Measurements from ENCODE around the gene CTDP1.
"Not testable (repeated sequence)": the region's sequence is repeated elsewhere in the genome, so short reads cannot be mapped to it uniquely, and the experiment has no call there.

The CTDP1 gene

DNA sequence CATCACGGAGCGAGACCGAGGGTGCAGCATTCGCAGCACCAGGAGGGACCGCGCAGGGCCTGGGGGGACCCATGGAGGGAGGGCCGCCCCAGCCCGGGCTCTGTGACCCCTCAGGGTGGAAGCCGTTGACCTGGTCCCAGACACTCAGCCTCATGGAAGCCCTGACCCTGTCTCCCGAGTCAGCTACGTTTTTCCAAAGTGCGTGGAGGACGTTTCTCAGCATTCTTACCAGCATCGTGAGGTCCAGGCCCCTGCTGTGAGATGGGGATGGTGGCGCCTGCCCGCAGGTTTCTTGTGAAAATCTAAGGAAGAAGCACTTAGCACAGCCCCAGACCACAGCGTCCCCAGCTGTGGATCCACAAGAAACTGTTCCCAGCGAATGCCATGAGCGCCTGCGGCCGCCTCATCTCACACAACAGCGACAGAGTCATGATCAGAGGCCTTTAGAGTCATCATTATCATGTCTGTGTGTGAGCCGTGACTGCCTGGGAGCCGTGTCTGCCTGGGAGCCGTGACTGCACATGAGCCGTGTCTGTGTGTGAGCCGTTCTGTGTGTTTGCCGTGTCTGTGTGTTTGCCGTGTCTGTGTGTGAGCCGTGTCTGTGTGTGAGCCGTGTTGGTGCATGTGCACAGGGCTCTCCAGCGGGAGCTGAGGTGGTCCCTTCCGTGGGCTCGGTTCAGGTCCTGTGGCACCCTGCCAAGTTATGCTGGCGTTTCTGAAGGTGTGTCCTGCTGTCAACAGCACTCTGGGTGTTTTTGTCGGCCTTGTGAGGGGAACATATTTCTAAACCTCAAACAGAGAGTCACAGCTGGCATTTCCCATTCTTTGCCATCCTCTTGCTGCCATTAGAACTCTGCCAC, 68.9 kb downstream of the CTDP1 start:
- no peak for DNase-seq (ENCODE audit: low spot score)
- in situ Hi-C loops (cut with MboI; ENCODE audit: low pct_unique_long_range_greater_than_20kb, low sequenced_read_pairs, unreplicated experiment), result no loop called here
- TF ChIP-seq, protein P1, sequence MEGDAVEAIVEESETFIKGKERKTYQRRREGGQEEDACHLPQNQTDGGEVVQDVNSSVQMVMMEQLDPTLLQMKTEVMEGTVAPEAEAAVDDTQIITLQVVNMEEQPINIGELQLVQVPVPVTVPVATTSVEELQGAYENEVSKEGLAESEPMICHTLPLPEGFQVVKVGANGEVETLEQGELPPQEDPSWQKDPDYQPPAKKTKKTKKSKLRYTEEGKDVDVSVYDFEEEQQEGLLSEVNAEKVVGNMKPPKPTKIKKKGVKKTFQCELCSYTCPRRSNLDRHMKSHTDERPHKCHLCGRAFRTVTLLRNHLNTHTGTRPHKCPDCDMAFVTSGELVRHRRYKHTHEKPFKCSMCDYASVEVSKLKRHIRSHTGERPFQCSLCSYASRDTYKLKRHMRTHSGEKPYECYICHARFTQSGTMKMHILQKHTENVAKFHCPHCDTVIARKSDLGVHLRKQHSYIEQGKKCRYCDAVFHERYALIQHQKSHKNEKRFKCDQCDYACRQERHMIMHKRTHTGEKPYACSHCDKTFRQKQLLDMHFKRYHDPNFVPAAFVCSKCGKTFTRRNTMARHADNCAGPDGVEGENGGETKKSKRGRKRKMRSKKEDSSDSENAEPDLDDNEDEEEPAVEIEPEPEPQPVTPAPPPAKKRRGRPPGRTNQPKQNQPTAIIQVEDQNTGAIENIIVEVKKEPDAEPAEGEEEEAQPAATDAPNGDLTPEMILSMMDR (IDR thresholded peaks at IDR 0.05; ENCODE audit: extremely low read depth, insufficient read depth, missing control alignments), result no peak

DNA sequence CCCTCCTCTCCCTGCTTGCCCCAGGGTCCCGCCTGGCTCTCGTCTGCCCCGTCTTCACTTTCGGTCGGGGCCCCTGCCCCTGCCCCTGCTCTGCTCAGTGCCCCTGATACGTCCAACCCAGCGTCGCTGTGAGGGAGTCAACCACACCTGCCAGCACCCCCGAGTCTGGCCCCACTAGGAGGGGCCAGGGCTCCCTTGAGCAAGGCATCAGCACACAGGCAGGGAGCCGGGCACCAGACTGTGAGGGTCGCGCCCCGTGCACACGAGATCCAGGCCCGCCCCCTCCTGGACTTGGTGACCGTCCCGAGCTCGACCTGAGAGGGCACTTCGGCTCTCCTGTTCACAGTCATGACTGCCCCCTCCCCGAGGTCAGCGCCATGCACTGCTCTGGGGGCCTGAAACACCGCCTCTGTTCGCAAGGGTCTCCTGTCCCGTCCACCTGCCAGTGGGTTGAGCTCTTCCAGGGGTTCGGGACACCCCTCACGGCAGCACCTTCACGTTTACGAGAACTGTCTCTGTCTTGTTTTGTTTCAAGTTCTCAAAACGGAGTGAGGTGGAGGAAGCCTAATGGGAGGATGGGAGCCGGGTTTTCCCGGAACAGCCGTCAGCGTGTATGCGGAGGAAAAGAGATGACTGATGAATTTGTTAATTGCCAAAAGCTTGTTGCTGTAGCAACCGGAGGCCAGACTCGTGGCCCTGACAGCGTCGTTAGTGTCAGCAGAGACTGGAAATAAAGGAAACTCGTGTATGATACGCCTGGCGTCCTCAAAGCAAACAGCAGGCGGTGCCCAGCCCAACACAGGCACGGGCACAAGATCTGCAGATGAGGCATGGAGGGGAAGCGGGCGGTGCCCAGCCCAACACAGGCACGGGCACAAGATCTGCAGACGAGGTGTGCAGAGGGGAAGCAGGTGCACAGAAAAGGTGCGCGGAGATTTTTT, 69.9 kb downstream of the CTDP1 start:
- TF ChIP-seq, protein P1 (IDR thresholded peaks at IDR 0.05; ENCODE audit: extremely low read depth, insufficient read depth, missing control alignments), result no peak
- no peak for DNase-seq (ENCODE audit: low spot score)
- in situ Hi-C loops (cut with MboI; ENCODE audit: low pct_unique_long_range_greater_than_20kb, low sequenced_read_pairs, unreplicated experiment), result no loop called here

DNA sequence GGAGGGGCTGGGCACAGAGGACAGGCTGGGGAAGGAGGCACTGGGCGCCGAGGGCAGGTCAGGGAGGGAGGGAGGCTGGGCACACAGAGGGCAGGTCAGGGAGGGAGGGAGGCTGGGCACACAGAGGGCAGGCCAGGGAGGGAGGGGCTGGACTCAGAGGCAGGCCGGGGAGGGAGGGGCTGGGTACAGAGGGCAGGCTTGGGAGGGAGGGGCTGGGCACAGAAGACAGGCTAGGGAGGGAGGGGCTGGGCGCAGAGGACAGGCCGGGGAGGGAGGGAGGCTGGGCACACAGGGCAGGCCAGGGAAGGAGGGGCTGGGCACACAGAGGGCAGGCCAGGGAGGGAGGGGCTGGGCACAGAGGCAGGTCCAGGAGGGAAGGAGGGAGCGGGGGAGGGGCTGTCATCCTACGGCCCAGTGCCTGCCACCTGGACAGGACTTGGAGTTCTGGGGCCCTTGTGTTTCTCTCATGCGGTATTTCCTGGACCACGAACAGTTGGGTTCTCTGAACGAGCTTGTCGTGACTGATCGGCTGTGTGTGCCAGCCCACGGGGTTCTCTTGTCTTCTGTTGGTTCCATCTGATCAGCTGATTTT, 71.5 kb downstream of the CTDP1 start:
- DNase-seq (ENCODE audit: low spot score), result no peak

DNA sequence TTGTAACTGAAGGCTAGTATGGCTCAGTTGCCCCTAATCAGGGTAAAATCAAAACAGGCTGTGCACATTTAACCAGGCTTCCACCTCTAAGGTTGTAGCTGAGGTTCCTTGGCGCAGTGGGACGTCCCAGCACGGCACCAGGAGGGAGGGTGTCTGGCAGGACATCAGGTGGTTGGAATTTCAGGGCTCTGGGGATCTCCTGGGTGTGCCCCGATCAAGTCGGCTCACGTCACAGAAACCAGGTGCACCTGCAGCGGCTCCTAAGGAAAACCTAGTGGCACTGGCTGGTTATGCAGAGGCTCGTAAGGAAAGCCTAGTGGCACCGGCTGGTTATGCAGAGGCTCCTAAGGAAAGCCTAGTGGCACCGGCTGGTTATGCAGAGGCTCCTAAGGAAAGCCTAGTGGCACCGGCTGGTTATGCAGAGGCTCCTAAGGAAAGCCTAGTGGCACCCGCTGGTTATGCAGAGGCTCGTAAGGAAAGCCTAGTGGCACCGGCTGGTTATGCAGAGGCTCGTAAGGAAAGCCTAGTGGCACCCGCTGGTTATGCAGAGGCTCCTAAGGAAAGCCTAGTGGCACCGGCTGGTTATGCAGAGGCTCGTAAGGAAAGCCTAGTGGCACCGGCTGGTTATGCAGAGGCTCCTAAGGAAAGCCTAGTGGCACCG, 72.4 kb downstream of the CTDP1 start:
- in situ Hi-C loops (cut with MboI; ENCODE audit: low pct_unique_long_range_greater_than_20kb, low sequenced_read_pairs, unreplicated experiment); DNase-seq (ENCODE audit: low spot score): not testable (repeated sequence)

More for the DNA sequence above, 71.5 kb downstream of the CTDP1 start:
- in situ Hi-C loops (cut with MboI; ENCODE audit: low pct_unique_long_range_greater_than_20kb, low sequenced_read_pairs, unreplicated experiment), result no loop called here
- TF ChIP-seq, protein P1 (IDR thresholded peaks at IDR 0.05; ENCODE audit: extremely low read depth, insufficient read depth, missing control alignments), result no peak

- in situ Hi-C loops (cut with MboI; ENCODE audit: low pct_unique_long_range_greater_than_20kb, low sequenced_read_pairs, unreplicated experiment); DNase-seq (ENCODE audit: low spot score): not testable (repeated sequence)
Observed at GRCh38 chr18:79752946-79753345, 73.3 kb downstream of the CTDP1 start.

GRCh38 chr18:79753391-79753851, 73.8 kb downstream of the CTDP1 start:
- DNase-seq (ENCODE audit: low spot score), result no peak
- in situ Hi-C loops (cut with MboI; ENCODE audit: low pct_unique_long_range_greater_than_20kb, low sequenced_read_pairs, unreplicated experiment), result no loop called here
- TF ChIP-seq, protein P1 (IDR thresholded peaks at IDR 0.05; ENCODE audit: extremely low read depth, insufficient read depth, missing control alignments), result no peak

Measured in GM13977 (cell line).